Stimulated activated CD8-positive, alpha-beta memory T cell treated with anti-CD3 and anti-CD28 coated beads, Interleukin-12 subunit alpha, Interleukin-12 subunit beta, amount 100 ng/mL, for 24 hours (primary cell): ENCODE data around the gene DHX57.

Source experiments
- DNase-seq: peaks from one replicate; pipeline ENCODE4 v3.0.0-alpha.2; 2020; ENCODE audit errors: extremely low read depth

DHX57 gene, protein sequence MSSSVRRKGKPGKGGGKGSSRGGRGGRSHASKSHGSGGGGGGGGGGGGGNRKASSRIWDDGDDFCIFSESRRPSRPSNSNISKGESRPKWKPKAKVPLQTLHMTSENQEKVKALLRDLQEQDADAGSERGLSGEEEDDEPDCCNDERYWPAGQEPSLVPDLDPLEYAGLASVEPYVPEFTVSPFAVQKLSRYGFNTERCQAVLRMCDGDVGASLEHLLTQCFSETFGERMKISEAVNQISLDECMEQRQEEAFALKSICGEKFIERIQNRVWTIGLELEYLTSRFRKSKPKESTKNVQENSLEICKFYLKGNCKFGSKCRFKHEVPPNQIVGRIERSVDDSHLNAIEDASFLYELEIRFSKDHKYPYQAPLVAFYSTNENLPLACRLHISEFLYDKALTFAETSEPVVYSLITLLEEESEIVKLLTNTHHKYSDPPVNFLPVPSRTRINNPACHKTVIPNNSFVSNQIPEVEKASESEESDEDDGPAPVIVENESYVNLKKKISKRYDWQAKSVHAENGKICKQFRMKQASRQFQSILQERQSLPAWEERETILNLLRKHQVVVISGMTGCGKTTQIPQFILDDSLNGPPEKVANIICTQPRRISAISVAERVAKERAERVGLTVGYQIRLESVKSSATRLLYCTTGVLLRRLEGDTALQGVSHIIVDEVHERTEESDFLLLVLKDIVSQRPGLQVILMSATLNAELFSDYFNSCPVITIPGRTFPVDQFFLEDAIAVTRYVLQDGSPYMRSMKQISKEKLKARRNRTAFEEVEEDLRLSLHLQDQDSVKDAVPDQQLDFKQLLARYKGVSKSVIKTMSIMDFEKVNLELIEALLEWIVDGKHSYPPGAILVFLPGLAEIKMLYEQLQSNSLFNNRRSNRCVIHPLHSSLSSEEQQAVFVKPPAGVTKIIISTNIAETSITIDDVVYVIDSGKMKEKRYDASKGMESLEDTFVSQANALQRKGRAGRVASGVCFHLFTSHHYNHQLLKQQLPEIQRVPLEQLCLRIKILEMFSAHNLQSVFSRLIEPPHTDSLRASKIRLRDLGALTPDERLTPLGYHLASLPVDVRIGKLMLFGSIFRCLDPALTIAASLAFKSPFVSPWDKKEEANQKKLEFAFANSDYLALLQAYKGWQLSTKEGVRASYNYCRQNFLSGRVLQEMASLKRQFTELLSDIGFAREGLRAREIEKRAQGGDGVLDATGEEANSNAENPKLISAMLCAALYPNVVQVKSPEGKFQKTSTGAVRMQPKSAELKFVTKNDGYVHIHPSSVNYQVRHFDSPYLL (N-terminal part only)

DNA sequence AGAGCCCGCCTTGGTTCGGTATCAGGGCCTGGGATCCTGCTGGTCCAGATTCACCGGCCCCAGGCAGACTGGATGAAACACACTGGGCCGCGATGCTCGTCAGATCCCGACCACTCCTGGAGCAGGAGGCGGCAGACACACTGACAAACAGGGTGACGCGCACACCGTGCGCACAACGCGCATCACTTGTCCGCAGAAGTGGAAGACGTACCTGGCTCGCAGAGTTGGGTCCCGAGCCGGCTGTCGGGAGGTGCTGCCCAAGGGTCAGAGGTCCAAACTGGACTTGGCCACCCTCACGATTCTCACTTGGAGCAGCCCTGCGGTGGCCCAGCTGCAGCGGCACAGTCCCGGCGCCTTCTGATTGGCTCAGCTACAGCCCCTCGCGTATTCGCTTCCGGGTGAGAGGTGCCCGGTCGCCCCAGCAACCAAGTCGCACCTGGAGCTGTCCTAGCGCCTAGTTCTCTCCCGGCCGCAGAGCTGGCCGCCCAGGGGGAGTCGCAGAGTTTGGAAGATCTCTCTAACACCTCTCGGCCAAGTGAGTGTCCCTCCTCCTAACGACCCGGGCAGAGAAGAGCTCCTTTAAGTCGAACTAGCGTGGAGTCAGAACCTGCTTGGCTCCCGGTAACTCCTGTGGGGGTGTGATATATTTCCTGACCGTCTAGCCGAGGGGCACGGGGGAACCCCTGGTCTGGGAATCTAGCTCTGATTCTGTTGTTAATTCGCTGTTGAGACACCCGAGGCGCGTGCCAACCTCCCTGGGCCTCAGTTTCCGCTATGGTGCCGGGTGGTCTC, at the start of gene DHX57, which contains the start of gene MORN2:
Gene DHX57, minus strand, starts transcription at position 359 of the 792 bp plus-strand sequence. CDS start 7,529 bp downstream, outside the sequence.
Gene MORN2, plus strand, starts transcription at position 401 of the 792 bp plus-strand sequence.
- peak; percentile 58 for DNase-seq

DNA sequence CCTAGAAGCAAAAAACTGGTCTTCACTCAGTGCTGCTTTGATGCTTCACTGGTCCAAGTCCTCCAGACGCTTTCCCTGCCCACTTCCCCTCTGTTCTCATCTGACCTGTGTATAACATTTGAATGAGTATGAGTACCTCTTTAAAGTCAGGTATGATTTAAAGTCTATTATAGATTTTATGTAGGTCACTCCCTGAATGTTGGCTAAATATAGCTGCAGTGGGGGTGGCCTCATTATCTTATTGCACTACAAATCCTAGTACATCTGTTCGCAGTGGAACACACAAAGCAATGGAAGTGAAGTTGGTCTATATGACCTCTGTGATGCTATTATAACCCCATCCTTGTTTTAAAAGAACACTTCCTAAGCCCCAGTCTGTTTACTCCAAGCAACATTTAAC, 47.2 kb upstream of the DHX57 start:
- DNase-seq, result no peak

DNA sequence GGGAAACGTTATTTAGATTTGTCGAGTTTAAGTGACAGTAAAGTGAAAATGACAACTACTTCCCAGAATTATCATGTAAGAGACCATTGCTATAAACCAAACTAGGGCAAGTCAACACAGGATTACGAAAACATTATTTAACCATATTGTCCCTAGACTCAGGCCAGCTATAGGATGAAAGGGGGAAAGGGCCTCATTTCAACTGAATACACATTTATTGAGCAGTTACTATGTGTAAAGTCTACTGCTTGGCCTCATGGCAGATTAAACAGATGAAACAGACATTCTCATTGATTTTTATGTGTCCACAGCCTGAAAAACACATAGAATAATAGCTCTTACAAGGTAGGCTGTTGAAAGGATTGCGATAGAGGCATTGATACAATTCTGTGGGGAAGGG, 46.7 kb upstream of the DHX57 start:
- DNase-seq, result no peak

DNA sequence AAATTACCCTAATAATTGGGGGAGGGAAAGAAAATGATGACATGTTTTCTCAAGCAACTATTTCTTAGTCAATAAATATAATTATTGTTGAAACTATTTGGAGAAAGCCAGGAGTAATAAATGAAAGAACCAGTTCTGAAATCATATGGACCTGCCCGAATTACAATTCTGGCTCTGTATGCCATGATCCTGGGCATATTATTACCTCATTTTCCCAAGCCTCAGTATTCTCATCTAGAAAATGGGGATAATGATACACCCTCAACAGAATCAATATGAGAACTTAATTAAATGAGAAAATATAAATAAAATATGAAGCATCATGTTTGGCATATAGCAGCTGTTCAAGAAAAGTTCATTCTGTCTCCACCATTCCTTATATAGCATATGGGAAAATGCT, 36.9 kb upstream of the DHX57 start:
- no peak for DNase-seq

DNA sequence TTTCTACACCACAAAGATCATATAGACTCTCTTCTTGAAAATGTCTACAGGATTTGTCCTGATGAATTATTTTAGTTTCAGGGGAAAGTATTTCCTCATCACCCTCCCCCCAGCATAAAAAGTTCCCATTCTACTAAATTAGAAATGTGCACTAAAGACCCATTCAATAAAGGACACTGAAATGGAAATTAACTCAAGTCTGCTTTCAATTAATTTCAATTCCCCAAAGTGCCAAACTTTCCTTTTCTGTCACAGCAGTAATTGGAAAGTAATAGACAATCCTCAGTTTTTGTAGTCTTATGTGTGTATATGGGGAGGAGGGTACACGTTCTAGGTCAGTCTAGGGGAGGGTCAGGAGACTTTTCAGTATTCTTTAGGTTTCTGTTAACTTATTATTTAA, 35.5 kb upstream of the DHX57 start:
- DNase-seq, result no peak

DNA sequence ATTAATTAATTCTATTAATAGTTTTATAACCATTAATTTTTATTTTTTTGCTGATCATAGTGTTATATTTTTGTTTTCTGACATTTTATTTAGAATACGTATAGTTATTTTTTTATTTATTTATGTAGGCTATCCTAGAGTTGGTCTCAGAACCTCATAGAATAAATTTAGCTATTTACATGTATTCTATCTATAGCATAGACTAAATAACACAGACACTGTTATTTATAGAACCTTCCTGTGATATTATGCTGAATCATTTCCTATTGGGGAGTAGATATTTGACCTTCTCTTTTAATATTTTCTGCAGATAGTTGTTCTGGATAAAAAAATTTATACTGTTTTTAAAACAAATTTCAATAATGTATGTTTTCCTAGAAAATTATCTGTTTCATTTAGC, 34.1 kb upstream of the DHX57 start:
- DNase-seq, result no peak

DNA sequence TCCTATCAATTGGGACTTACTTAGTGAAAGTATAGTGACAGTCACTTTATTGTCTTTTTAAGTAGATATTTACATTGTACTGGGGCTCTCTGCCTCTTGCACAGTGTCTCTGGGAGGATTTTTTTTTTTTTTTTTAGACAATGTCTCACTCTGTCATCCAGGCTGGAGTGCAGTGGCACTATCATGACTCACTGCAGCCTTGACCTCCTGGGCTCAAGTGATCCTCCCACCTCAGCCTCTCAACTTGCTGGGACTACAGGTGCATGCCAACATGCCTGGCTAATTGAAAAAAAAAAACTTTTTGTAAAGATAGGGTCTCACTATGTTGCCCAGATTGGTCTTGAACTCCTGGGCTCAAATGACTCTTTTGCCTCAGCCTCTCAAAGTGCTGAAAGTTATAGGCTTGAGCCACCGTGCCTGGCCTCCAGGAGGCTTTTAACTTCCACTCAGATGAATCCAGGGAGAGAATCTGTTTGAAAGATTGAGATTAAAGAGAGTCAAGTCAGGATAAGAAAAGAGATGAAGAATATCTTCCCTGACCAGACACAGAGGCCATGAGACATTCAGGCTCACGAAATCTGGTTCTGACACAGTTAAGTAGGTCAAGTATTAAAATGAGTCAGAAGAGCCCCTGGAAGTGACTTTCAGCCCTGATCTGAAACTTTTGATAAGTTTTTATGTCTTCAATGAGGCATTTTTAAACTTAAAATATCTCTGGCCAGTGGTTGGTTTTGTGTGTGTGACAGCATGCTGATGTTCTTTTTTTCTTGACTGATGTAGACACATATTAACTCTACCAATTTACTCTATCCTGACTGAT, 32.2 kb upstream of the DHX57 start:
- DNase-seq, result no peak

DNA sequence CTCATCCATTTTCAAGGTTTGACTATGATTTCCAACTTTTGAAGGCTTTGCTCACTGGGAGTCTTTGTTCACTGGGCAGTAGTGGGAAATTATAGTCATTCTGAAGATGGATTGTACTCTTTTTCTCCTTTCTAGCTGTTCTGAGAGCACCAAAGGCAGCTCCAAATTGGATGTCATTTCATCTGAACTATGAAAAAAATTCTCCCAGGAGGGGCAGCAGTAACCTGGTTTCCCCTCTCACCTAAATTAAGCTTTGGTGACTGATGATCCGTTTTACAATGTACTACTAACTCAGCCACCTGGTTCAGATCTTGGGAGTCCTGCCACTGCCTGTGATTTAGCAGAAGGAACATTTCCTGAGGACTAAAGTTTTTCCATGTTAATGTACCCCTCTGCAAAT, 31.5 kb upstream of the DHX57 start:
- DNase-seq, result no peak

DNA sequence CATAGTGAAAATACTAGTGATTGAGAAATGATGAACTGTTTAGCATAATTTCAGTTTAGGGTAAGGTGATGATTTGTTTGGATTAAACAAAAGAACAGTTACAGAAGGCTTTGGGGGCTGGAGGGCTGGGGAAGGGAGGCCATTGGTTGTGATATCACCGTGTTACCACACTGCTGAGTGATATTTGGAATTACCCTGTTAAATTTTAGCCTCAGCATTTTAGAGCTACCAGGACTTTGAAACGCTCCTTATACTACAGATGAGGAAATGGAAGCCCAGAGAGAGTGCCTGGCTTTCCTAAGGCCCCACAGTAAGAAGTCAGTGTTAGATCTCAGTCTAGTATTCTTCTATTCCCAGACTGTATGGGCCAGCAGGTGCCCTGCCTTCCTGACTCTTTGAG, 29.5 kb upstream of the DHX57 start:
- no peak for DNase-seq

DNA sequence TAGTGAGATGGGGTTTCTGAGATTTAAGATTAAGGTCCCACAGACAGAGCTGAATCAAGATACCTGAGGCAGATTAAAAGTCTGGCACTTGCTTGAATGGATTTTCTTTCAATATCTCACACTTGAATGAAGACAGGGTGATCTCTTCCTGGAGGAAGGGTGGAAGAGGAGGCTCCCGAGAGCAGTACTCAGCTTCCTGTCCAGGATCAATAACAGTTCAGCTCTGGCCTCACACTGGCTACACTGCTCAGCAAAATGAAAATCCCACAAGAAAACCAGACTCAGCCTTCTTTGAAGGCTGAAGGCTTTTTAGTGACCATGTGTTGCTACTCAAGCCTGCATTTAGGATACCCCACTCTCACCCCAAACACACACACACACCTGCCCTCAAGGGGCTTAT, 25.0 kb upstream of the DHX57 start:
- DNase-seq, result no peak

DNA sequence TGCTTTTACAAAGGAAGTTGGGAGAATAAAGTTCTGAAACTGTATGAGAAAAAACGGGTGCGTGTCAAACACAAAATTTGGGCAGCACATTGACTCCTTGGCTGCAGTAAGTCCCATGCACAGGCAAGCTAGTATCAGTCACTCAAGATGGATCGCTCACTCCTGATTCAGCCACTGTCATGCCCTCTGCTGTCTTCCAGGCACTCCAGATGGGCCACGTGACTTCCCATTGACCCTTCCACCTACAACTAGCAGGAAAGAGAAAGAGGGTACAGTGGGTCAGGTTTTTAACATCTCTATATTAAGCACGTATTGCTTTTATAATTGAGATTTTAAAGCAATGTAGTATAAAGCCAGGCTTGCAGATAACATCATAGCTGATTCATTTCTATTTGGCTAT, 22.5 kb upstream of the DHX57 start:
- no peak for DNase-seq

DNA sequence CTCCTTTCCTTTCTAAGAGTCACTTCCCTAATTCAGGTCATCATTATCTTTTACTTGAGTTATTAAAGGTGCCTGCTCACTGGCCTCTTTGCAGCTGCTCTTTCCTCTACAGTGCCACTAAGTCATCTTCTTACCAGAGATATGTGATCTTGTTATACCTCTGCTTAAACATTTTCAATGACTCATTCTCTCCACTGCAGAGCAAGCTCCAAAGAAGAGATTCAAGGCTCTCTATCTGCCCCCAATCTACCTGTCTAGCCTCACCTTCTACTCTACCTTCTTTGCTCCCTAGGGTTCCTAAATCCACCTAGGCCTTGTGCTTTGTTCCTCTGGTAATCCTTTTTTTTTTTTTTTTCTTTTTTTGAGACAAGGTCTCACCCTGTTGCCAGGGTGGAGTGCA, 17.1 kb upstream of the DHX57 start:
- no peak for DNase-seq

DNA sequence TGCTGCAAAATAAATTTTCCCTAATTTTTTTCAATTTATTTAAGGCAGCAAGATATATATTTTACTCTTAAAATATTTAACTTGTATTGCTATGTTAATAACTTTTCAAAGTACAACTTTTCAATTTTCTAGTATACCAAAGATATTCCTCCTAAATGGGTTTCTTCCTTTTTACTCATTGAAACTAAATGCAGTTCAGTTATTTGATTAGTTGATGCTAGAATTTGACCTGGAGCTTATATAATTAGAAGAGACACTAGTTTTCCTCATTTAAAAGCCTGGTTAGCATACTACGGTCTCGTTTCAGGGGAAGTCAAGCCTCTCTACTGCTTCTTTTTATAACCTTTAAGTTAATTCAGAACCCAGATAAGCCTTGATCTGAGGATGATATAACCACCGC, 13.8 kb upstream of the DHX57 start, which contains the start of gene ARHGEF33:
Gene ARHGEF33, plus strand, starts transcription at position 301 of the 400 bp plus-strand sequence. CDS start 29,573 bp downstream, outside the sequence.
- DNase-seq, result no peak

DNA sequence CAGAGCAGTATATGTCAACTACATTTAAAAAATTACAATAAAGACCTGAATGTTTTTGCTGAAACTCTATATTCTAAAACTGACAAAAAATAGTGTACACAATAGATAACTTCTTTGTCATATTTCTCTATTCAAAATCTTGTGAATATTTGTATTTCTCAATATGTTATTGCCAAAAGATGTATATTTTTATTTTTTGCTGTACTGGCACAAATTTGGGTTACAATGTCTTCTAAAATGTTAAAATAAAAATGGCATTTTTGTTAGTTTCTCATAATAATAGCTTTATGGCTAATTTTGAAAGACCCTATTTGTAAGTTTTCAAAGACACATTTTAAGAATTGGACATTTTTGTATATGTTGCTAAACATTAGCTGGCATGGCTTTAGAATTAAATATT, 13.3 kb upstream of the DHX57 start:
- no peak for DNase-seq

DNA sequence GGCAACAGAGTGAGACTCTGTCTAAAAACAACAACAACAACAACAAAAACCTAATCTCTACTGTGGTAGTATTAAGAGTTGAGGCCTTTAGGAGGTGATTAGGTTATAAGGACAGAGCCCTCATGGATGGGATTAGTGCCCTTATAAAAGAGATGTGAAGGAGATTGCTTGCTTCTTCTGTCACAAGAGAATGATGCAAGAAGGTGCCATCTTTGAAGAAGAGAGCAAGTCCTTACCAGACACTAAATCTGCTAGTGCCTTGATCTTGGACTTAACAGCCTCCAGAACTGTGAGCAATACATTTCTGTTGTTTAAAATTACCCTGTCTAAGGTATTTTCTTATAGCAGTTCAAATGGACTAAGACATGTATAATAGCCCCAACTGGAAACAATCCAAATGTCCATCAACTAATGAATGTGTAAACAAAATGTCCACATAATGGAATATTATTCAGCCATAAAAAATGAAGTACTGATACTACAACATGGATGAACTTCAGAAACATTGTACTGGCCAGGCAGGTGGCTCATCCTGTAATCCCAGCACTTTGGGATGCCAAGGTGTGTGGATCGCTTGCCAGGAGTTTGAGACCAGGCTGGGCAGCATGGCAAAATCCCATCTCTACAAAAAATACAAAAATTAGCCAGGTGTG, 12.3 kb upstream of the DHX57 start:
- no peak for DNase-seq

DNA sequence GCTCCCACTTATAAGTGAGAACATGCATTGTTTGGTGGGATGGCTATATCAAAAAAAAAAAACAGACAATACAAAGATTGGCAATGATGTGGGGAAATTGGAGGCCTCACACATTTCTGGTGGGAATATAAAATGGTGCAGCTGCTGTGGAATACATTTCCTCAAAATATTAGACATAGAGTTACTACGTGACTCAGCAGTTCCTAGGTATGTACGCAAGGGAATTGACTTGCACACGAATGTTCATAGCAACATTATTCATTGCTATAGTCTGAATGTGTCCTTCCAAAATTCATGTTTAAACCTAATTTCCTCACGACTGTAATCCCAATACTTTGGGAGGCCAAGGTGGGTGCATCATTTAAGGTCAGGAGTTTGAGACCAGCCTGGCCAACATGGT, 11.6 kb upstream of the DHX57 start:
- DNase-seq, result no peak

DNA sequence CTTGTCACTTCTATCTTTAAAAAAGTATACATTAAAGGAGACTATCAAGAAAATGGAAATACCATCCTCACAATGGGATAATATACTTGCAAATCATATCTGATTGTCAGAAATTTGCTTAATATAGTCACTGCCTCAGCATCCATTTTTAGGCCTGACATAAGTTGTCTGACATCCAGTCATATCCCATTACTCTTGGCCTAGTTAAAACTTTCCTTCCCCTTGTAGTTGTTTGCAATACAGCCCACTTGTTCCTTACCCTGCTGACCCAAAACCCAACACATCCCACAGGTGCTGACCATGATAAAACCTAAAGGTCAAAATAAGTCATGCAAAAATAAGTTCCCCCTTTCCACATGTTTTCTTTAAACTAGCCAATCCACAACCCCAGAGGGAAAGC, 10.3 kb upstream of the DHX57 start:
- DNase-seq, result no peak

DNA sequence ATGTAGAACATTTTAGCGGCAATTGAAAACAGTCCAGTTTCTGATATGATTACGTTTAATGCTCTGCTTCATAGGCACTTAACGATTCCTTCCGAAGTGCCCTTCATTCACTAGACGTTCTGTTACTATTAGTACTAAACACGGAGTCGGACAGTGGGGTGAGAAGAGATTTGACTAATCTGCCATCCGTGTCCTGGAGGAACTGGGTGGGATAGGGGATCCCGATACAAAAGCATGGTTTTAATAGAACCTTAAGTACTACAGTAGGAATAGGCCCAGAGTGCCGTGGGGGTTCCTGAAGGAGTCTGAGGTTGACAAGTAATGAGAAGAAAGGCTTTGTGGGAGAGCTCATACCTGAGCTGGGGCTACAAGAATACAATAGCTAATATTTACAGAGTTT, 673 bp upstream of the DHX57 start:
- DNase-seq, result no peak

DNA sequence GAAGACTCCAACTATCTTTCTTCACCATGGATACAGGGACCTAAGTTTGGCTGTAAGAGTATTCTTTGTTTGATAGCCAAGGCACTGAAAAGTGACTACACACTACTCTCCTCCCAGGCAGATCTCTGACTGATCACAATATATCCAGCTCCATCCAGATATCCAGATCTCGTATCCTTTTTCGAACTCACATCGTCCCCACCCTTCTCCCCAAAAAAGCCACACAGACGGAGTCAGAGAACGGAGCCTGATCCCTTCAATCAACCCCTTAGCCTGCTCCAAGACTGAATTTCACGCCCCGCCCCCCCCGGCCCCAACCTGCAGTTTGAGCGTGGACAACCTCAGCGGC, 533 bp downstream of the DHX57 start:
- no peak for DNase-seq

DNA sequence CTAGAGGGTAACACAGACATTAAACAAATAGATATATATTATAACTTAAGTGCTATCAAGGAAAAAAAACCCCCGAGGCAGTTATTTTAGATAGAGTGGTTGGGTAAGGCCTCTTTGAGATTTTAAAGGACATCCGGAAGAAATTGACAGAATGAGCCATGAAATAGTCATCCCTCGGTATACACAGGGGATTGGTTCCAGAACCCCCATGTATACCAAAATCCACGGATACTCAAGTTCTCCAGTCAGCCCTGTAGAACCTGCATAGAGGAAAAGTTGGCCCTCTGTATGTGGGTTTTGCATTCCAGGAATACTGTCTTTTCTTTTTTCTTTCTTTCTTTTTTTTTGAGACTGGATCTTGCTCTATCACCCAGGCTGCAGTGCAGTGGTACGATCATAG, 2.0 kb downstream of the DHX57 start:
- no peak for DNase-seq
